Subcutaneous adipose tissue (tissue), 4 donors: ENCODE data around the gene PRKAG2. TPM values are rescaled to one million over a fixed set of nuclear protein-coding genes. Genes with fewer than 3 reads are reported as not detected.

Source experiments
- total RNA-seq, 4 donors: library from RNA; depleted of rRNA; stranded (reverse); fragments of >200 nt; gene quantifications; one replicate each; pipeline ENCODE4 v1.1.0, GENCODE V29; 2016
- TF ChIP-seq, protein P1 (sequence below): fragments of 450-650 bp; IDR thresholded peaks from one replicate; pipeline ENCODE4 v1.5.1; 2016; ENCODE audit warnings: low read depth, mild to moderate bottlenecking, control low read depth, antibody characterized with exemption, moderate library complexity

PRKAG2 gene
- total RNA-seq, 4 donors from 2014 or later = 47.1 to 77.6 (median 67.6) TPM

DNA sequence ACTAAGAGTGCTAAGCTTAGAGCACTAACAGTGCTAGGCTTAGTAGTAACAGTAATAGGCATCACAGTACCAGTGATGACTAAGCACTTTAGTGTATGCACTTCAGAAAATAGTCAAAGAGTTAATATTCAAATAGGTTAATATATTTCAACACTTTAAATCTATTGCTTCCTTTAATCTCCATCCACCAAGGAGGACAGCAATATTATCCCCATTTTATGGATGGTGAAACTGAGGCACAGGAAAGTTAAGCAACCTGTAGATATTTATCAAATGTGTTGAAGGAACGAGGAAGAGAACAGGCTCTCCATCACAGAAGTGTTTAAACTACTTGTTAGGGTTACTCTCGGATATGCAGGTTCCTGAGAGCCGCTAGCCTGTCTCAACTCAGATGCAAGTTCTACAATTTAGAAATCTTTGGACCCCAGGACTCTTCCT is 165.5 kb downstream of the PRKAG2 start:
- TF ChIP-seq, protein P1, sequence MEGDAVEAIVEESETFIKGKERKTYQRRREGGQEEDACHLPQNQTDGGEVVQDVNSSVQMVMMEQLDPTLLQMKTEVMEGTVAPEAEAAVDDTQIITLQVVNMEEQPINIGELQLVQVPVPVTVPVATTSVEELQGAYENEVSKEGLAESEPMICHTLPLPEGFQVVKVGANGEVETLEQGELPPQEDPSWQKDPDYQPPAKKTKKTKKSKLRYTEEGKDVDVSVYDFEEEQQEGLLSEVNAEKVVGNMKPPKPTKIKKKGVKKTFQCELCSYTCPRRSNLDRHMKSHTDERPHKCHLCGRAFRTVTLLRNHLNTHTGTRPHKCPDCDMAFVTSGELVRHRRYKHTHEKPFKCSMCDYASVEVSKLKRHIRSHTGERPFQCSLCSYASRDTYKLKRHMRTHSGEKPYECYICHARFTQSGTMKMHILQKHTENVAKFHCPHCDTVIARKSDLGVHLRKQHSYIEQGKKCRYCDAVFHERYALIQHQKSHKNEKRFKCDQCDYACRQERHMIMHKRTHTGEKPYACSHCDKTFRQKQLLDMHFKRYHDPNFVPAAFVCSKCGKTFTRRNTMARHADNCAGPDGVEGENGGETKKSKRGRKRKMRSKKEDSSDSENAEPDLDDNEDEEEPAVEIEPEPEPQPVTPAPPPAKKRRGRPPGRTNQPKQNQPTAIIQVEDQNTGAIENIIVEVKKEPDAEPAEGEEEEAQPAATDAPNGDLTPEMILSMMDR = no peak

DNA sequence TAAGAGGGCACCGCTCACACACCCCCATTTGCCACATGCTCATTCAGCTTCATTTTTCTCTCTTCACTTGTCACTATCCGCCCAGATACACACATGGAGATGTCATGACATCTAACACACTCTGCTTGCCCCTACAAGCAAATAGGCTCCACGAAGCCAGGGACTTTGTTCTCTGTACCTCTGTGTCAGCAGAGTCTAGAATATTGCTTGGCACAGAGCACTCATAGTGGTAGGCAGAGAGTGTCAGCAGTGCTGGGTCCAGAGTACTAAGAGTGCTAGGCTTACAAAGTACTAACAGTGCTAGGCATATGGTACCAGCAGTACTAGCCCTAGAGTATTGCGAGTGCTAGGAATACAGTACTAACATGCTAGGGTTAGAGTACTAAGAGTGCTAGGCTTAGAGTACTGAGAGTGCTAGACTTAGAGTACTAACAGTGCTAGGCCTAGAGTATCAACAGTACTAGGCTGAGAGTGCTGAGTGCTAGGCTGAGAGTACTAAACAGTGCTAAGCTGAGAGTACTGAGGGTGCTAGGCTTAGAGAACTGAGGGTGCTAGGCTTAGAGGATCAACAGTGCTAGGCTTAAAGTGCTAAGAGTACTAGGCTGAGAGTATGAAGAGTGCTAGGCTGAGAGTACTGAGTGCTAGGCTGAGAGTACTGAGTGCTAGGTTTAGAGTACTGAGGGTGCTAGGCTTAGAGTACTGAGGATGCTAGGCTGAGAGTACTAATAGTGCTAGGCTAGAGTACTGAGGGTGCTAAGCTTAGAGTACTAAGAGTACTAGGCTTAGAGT is 166.1 kb downstream of the PRKAG2 start:
- TF ChIP-seq, protein P1 = no peak

DNA sequence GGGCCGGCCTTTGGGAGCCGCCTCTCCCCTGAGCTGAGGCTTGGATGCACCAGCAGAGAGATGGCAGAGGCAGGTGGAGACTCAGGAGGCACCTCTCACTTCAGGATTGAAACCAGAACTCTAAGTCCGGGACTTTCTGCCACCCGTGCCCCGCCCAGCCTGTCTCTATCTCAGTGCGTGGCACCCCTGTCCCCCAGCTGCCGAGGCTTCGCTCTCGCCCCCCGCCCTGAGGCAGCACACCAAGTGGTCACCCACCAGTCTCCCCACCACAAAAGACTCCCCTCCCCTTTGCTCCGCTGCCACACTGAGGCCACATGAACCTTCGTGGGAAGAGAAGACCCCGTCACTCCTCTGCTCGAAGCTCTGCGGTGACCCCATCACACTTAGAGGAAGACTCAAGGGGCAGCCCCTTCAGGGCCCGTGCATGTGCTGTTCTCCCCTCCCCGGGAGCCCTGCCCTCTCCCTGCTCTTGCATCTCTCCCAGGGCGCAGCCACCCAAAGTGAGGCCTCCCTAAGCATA is 166.7 kb downstream of the PRKAG2 start:
- TF ChIP-seq, protein P1 = no peak

DNA sequence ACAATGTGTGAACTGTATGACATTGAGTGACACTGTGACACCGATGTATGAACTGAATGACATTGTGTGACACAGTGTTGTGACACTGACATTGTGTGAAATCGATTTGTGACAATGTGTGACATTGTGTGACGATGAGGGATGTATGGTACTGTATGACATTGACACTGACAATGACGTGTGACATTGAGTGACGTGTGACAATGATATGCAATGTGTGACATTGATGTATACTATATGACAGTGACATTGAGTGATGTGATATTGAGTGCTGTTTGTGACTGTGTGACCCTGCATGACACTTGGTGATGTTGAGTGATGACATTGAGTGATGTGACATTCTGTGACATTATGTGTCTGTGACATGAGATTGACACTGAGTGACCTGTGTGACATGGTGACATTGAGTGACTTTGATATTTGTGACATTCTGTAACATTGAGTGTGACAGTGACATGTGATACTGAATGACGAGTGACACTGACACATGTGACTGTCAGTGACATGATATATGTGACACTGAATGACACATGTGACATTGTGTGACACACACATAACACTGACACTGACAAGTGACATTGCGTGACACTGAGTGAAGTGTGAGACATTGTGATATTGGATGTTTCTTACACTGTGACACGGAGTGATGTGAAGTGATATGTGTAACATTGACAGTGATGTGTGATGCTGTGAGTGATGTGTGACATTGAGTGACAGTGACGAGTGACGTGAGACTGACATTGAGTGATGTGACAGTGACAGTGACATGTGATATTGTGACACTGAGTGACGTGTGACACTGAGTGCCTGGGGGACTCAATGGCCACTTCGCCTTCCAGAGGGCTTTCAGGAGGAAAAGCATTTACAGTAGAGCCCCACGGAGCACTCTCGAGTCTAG is 167.5 kb downstream of the PRKAG2 start:
- TF ChIP-seq, protein P1 = no peak

DNA sequence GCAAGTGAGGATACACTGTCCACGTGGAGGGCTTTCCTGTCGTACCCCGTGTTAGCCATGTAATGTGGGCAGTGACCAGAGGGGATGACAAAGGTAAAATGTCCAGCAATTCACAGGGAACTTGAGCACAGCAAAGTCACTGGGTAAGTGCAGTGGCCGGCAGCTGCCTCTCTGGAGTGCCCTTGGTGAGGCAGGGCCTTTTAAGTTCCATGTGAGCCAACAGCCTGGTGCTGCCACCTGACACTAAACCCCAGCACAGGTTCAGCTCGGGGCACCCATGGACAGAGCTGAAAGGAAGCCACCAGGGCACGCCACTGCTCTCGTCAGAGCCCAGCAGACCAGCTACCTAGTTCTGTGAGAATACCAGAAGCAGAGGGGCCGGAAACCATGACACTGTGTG is 168.3 kb downstream of the PRKAG2 start:
- TF ChIP-seq, protein P1 = no peak

DNA sequence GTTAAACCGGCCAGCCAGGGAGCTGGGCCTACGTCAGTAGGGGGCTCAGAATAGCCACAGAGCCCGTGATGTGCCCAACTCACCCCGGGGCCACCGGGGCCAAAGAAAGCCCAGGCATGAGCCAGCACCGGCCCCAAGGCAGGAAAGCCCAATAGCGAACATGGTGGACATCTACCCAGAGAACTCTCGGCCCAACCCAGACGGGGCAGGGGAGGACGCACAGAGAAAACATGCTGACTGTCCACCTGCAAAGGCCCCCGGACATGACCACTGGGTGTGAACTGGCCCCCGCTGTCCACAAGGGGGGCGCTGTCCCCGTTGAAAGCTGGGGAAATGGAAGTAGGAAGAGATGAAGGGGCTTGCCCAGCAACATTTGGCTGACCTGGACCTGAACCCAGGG is 169.2 kb downstream of the PRKAG2 start:
- TF ChIP-seq, protein P1 = no peak

DNA sequence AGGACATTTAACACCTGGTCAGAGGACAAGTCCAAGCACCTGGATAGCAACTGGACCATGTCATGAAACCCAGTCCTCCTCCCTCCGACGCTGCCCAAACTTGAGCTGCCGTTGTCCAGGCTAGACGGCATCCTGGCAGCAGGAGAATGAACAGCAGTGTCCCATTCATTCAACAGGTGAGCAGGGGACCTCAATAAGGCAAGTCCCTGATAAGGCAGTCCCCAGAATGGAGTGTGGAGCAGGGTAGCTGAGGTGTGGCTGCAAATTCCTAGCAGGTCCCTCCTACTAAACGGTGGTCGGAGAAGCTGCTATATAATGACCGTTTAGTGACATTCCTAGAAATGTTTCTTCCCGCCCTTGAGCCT is 169.8 kb downstream of the PRKAG2 start:
- TF ChIP-seq, protein P1 = no peak
